CD4-positive, alpha-beta T cell treated with Interleukin-10 for 1 hour (primary cell): ENCODE results near the gene CSNK2A1.
"Not testable (repeated sequence)": the region's sequence is repeated elsewhere in the genome, so short reads cannot be mapped to it uniquely, and the experiment has no call there.

Experiments used
- DNase-seq: peaks from one replicate; pipeline ENCODE4 v3.0.0-alpha.2; 2020

Gene CSNK2A1

GRCh38 chr20:531608-532007 is 12.0 kb downstream of the CSNK2A1 start:
- no peak for DNase-seq

GRCh38 chr20:530321-530720 is 13.3 kb downstream of the CSNK2A1 start:
- DNase-seq = no peak

- DNase-seq = no peak
These were observed 14.5 kb downstream of the CSNK2A1 start for GRCh38 chr20:528923-529604.

- DNase-seq = no peak
These were observed 16.1 kb downstream of the CSNK2A1 start for GRCh38 chr20:527571-527886.

- no peak for DNase-seq
These were observed 21.7 kb downstream of the CSNK2A1 start for GRCh38 chr20:521860-522259.

GRCh38 chr20:519999-520398 is 23.6 kb downstream of the CSNK2A1 start:
- DNase-seq = no peak

- DNase-seq = no peak
These were observed 26.4 kb downstream of the CSNK2A1 start for GRCh38 chr20:517221-517620.

- no peak for DNase-seq
These were observed 26.8 kb downstream of the CSNK2A1 start for GRCh38 chr20:516799-517198.

GRCh38 chr20:515696-516095 is 27.9 kb downstream of the CSNK2A1 start:
- no peak for DNase-seq

- no peak for DNase-seq
These were observed 30.2 kb downstream of the CSNK2A1 start for GRCh38 chr20:513429-513828.

- not testable (repeated sequence) for DNase-seq
These were observed 33.1 kb downstream of the CSNK2A1 start for GRCh38 chr20:510328-511057.

- not testable (repeated sequence) for DNase-seq
These were observed 35.2 kb downstream of the CSNK2A1 start for GRCh38 chr20:508364-508787.

GRCh38 chr20:507761-508332 is 35.7 kb downstream of the CSNK2A1 start:
- DNase-seq = no peak

GRCh38 chr20:507006-507758 is 36.4 kb downstream of the CSNK2A1 start:
- no peak for DNase-seq

- DNase-seq = no peak
These were observed 38.9 kb downstream of the CSNK2A1 start for GRCh38 chr20:504632-505075.

GRCh38 chr20:503048-503737 is 40.4 kb downstream of the CSNK2A1 start:
- DNase-seq = no peak

GRCh38 chr20:497979-498378 is 45.6 kb downstream of the CSNK2A1 start:
- no peak for DNase-seq

GRCh38 chr20:496126-496696 is 47.4 kb downstream of the CSNK2A1 start:
- DNase-seq = no peak

GRCh38 chr20:492159-492558 is 51.4 kb downstream of the CSNK2A1 start:
- DNase-seq = no peak

- no peak for DNase-seq
These were observed 55.9 kb downstream of the CSNK2A1 start for GRCh38 chr20:487655-488054.

- no peak for DNase-seq
These were observed 59.6 kb downstream of the CSNK2A1 start for GRCh38 chr20:483815-484644.

GRCh38 chr20:481167-481566 is 62.4 kb downstream of the CSNK2A1 start:
- peak; percentile 44 for DNase-seq
